Sigmoid colon (tissue), 4 donors: Measurements from ENCODE around the gene CDK11B.

Experiments used
- EP300 ChIP-seq, 4 donors: sonication (generic); formaldehyde crosslinking; IDR thresholded peaks; one replicate each; pipeline ENCODE4 v1.6.1; 2017; ENCODE audit warnings: antibody characterized with exemption in 4 of 4
- POLR2A ChIP-seq, 2 donors: fragments of 450-650 bp; IDR thresholded peaks; one replicate each; pipeline ENCODE4 v1.6.1; 2016; ENCODE audit warnings: antibody characterized with exemption in 2 of 2, mild to moderate bottlenecking in 2 of 2, moderate library complexity in 2 of 2
- POLR2AphosphoS5 ChIP-seq, 4 donors: sonication (generic); formaldehyde crosslinking; IDR thresholded peaks; one replicate each; pipeline ENCODE4 v1.6.1; 2017; ENCODE audit warnings: antibody characterized with exemption in 4 of 4
- TF ChIP-seq, protein P1 (sequence below), 4 experiments: fragments of 450-650 bp in 3 of 4; fragments of 200-600 bp in 1 of 4; IDR thresholded peaks; one replicate each; pipeline ENCODE4 v1.5.1; 2016 to 2019; ENCODE audit warnings: antibody characterized with exemption in 4 of 4, mild to moderate bottlenecking in 3 of 4, moderate library complexity in 2 of 4

DNA sequence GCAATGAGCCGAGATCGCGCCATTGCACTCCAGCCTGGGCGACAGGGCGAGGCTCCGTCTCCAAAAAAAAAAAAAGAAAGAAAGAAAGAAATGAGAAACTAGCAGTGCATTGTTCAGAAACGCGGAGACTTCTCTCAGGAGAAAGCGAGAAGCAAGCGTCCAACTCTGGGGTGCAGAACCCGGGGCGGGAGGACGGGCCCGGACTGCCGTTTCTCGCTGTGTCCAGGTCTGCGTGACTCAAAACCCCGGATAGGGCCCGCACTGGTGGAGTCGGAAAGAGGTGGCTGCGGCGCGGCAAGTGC lies 43.9 kb downstream of the CDK11B start:
- TF ChIP-seq, protein P1, sequence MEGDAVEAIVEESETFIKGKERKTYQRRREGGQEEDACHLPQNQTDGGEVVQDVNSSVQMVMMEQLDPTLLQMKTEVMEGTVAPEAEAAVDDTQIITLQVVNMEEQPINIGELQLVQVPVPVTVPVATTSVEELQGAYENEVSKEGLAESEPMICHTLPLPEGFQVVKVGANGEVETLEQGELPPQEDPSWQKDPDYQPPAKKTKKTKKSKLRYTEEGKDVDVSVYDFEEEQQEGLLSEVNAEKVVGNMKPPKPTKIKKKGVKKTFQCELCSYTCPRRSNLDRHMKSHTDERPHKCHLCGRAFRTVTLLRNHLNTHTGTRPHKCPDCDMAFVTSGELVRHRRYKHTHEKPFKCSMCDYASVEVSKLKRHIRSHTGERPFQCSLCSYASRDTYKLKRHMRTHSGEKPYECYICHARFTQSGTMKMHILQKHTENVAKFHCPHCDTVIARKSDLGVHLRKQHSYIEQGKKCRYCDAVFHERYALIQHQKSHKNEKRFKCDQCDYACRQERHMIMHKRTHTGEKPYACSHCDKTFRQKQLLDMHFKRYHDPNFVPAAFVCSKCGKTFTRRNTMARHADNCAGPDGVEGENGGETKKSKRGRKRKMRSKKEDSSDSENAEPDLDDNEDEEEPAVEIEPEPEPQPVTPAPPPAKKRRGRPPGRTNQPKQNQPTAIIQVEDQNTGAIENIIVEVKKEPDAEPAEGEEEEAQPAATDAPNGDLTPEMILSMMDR (IDR thresholded peaks at IDR 0.05) = no peak
- TF ChIP-seq POLR2A (IDR thresholded peaks at IDR 0.05) (no peak), POLR2AphosphoS5 (IDR thresholded peaks at IDR 0.05) (no peak), EP300 (IDR thresholded peaks at IDR 0.05) (no peak)
